PC-3 (cell line): Measurements from ENCODE around the gene DGKG.

ENCODE experiments used
- EZH2 ChIP-seq: fragments of 300-600 bp; sonication (generic); IDR thresholded peaks from one replicate; pipeline ENCODE4 v1.6.1; 2017; ENCODE audit warnings: antibody characterized with exemption, mild to moderate bottlenecking, low read length; ENCODE audit not compliant: unreplicated experiment
- EZH2phosphoT487 ChIP-seq: fragments of 300-600 bp; sonication (generic); IDR thresholded peaks from 2 replicates; pipeline ENCODE4 v1.6.1; 2018; ENCODE audit warnings: mild to moderate bottlenecking, antibody characterized with exemption, low read length, borderline replicate concordance
- TF ChIP-seq, protein P1 (sequence below): fragments of 300-600 bp; sonication (generic); conservative IDR thresholded peaks from 2 replicates; pipeline ENCODE4 v1.5.1; 2017; ENCODE audit warnings: antibody characterized with exemption, low read depth, mild to moderate bottlenecking, low read length

GRCh38 chr3:186305286-186305685 lies 56.7 kb downstream of the DGKG start:
- TF ChIP-seq, protein P1, sequence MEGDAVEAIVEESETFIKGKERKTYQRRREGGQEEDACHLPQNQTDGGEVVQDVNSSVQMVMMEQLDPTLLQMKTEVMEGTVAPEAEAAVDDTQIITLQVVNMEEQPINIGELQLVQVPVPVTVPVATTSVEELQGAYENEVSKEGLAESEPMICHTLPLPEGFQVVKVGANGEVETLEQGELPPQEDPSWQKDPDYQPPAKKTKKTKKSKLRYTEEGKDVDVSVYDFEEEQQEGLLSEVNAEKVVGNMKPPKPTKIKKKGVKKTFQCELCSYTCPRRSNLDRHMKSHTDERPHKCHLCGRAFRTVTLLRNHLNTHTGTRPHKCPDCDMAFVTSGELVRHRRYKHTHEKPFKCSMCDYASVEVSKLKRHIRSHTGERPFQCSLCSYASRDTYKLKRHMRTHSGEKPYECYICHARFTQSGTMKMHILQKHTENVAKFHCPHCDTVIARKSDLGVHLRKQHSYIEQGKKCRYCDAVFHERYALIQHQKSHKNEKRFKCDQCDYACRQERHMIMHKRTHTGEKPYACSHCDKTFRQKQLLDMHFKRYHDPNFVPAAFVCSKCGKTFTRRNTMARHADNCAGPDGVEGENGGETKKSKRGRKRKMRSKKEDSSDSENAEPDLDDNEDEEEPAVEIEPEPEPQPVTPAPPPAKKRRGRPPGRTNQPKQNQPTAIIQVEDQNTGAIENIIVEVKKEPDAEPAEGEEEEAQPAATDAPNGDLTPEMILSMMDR: no peak
- TF ChIP-seq EZH2 (no peak), EZH2phosphoT487 (no peak)
